Measurements from ENCODE around the gene ARHGAP26. TPM values are rescaled to one million over a fixed set of nuclear protein-coding genes. Genes with fewer than 3 reads are reported as not detected.

Gene ARHGAP26
- total RNA-seq, 1 experiment from 2014 or later = 5.9 TPM

DNA sequence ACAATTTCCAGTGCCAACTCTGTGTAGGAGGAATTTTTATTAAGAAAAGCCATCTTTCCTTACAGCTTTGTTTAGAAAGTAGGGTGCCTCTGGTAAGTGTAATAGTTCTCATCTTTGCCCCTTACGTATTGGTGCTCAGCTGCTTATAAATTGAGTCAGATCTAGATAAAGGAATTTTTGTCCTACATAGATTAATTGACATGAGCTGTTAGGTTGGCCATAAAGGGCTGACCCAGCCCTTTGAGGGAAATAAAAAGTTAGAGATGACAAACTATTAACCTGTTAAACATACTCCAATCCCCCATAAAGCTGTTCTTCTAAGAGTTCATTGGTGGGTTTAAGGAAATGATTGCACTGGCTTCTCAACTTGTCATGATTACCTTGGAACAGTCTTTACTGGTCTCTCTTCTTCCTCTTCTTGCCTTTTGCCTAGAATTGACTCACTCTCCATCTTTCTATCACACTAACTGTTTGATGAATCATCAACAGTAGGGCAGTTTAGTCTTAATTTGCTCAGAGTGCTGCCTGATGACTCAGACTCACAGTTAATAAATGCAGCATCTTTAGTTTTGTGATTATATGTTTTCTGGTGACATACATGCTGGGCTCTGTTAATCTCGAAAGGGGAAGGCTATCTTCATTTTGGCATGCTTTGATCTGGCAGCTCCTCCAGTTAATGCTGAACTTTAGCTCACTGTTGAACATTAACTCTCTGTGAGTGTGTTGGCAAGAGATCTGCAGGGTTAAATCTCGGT lies 51.7 kb downstream of the ARHGAP26 start:
- Histone ChIP-seq H3K27me3 (ENCODE audit: control insufficient read depth, insufficient read depth, low read length) (no peaks in the 10 kb centered on the region), H3K4me3 (ENCODE audit: insufficient read depth, low read depth, low read length) (no peak overlapping the region), H3K36me3 (replicated peaks; ENCODE audit: control insufficient read depth, insufficient read depth, low read length) (no peaks in the 10 kb centered on the region)
- DNase-seq = no peak

- DNase-seq = peak; percentile 39
- Histone ChIP-seq H3K4me3 (ENCODE audit: insufficient read depth, low read depth, low read length) (no peak overlapping the region), H3K36me3 (replicated peaks; ENCODE audit: control insufficient read depth, insufficient read depth, low read length) (no peaks in the 10 kb centered on the region), H3K27me3 (ENCODE audit: control insufficient read depth, insufficient read depth, low read length) (no peaks in the 10 kb centered on the region)
Measured at GRCh38 chr5:142823126-142823525, 52.9 kb downstream of the ARHGAP26 start.

GRCh38 chr5:142823806-142824205 lies 53.6 kb downstream of the ARHGAP26 start:
- Histone ChIP-seq H3K36me3 (replicated peaks; ENCODE audit: control insufficient read depth, insufficient read depth, low read length) (no peaks in the 10 kb centered on the region), H3K4me3 (ENCODE audit: insufficient read depth, low read depth, low read length) (no peak overlapping the region), H3K27me3 (ENCODE audit: control insufficient read depth, insufficient read depth, low read length) (no peaks in the 10 kb centered on the region)
- no peak for DNase-seq

- Histone ChIP-seq H3K36me3 (replicated peaks; ENCODE audit: control insufficient read depth, insufficient read depth, low read length) (no peaks in the 10 kb centered on the region), H3K4me3 (ENCODE audit: insufficient read depth, low read depth, low read length) (no peak overlapping the region), H3K27me3 (ENCODE audit: control insufficient read depth, insufficient read depth, low read length) (no peaks in the 10 kb centered on the region)
- DNase-seq = no peak
Measured at GRCh38 chr5:142824391-142824790, 54.2 kb downstream of the ARHGAP26 start.

DNA sequence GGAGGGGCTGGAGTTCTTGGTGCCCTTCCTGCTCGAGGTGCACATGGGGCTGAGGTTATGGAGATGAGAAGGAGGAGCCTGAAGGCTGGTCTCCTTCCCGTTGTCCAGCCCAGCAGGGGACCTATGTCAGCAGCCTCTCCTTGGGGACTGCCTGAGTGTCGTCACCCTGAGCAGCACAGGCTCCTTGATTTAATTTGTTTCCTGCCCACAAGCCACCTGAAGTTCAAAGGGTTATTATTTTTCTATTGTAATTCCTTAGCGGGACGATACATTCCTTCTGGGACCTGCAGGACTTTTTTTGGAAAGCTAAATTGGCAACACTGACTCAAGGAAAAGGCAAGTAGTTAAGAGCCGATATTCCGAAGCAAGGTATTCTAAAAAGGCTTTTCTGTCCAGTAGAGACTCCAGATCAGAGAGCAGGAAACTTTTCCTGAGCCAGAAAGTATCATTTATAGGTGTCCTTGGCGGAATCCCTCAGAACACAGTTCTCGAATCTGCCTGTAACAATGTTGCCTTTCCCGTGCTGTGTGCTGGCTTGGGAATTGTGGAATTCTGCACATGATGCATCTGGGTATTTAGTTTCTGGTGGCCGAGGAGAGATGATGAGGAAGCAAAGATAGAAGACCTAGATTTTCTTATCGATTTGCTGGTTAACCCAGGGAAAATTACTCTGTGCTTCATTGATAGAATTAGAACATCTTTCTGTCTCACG lies 55.4 kb downstream of the ARHGAP26 start:
- no peak for DNase-seq
- no peak overlapping the region for H3K4me3 ChIP-seq (ENCODE audit: insufficient read depth, low read depth, low read length)

GRCh38 chr5:142826093-142826492 lies 55.9 kb downstream of the ARHGAP26 start:
- DNase-seq = no peak
- no peak overlapping the region for H3K4me3 ChIP-seq (ENCODE audit: insufficient read depth, low read depth, low read length)
- no peaks in the 10 kb centered on the region for H3K36me3 ChIP-seq (replicated peaks; ENCODE audit: control insufficient read depth, insufficient read depth, low read length)
- H3K27me3 ChIP-seq (ENCODE audit: control insufficient read depth, insufficient read depth, low read length) = no peaks in the 10 kb centered on the region

More for the DNA sequence above, 55.4 kb downstream of the ARHGAP26 start:
- no peaks in the 10 kb centered on the region for H3K36me3 ChIP-seq (replicated peaks; ENCODE audit: control insufficient read depth, insufficient read depth, low read length)
- no peaks in the 10 kb centered on the region for H3K27me3 ChIP-seq (ENCODE audit: control insufficient read depth, insufficient read depth, low read length)

DNA sequence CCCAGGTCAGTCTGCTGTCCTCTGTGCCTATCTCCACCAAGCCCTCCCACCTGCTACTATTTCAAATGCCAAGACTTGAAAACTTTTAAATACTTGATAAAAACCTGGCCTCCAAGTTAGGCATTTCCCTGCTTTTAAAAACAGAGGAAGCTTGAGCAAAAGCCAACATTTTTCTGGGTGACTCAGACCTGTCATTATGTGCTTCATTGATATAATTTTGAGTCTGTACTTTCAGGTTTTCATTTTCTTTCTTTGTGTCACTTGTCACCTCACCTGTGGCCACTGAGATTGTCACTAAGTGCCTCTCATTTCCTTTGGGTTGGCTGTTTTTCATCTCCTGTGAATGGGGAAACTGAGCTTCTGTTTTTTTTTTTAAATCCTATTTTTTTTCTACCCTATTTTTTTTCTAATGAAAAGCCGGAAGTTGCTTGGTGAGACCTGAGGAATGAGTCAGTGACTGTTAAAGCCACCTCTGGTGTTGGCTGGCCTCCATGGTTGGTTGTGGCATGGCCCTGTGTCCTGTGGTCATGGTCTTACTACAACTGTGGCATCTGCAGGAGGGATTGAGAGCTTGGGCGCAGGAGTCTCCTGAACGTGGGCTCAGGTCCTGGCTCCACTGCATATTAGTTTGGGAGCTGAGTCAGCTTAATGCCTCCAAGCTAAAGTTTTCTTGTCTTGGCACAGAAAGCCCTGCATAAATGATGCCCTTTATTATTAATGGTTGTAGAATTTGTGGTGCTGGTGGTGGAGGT lies 56.7 kb downstream of the ARHGAP26 start:
- H3K27me3 ChIP-seq (ENCODE audit: control insufficient read depth, insufficient read depth, low read length) = no peaks in the 10 kb centered on the region
- H3K36me3 ChIP-seq (replicated peaks; ENCODE audit: control insufficient read depth, insufficient read depth, low read length) = no peaks in the 10 kb centered on the region
- H3K4me3 ChIP-seq (ENCODE audit: insufficient read depth, low read depth, low read length) = no peak overlapping the region
- DNase-seq = no peak

DNA sequence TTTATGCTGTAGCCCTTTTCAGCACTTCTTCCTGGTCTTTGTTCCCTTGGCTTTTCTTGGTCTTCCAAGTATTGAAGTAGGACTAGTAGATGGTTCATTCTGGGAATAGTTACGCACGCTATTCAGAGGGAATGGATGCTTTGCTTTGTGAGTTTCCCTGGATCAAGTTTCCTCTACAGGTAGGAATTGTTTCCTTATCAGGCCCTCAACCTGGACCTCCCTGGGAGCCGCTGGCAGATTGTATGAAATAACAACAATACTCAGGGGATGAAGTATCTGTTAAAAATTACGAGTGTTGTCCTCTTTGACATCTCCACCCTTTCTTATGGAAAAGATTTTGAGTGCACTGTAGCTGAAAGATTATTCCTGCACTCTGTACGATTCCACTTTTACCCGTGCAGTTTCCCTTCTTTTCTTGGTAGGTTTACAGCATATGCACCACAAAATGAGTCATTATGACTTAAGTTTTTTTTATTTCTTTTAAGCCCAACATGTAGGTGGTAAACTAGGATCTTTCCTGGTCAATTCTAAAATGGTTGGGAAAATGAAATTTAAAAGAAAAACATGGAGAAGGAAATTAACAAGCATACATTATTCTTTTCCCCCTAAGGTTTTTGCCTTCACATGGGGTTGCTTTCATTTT lies 57.9 kb downstream of the ARHGAP26 start:
- Histone ChIP-seq H3K27me3 (ENCODE audit: control insufficient read depth, insufficient read depth, low read length) (no peaks in the 10 kb centered on the region), H3K4me3 (ENCODE audit: insufficient read depth, low read depth, low read length) (no peak overlapping the region), H3K36me3 (replicated peaks; ENCODE audit: control insufficient read depth, insufficient read depth, low read length) (no peaks in the 10 kb centered on the region)
- no peak for DNase-seq

DNA sequence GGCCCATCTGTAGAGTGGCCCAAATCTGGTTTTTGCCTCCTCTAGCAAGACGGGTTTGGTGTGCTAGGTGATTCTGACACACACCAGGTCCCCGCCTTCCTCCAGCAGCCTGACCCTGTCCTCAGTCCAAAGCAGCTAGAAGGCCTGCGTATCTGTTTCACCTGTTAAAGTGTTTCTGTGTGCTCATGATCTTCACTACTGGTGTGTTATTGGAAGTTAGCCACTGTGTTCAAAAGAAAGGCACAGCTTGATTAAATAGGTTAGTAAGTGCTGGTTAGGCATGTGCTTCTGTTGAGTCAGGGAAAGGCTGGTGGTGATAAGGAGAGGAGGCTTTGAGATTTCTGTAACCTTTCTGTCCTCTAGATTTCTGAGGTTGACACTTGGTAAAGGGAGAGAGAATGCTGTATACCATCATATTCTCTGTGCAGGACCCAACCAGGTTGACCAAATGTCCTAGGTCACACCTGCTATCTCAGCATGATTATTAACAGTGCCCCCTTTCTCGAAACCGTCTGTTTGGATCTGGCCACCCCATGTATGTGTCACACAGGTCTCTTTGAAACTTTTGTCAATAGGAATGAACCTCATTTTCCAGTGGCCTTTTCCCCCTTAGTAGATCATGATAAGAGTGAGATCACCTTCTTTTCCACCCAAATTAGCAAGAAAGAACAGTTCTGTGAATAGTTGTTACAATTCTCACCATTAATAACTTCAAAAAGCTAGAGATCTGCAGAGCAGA lies 58.8 kb downstream of the ARHGAP26 start:
- DNase-seq = no peak
- Histone ChIP-seq H3K27me3 (ENCODE audit: control insufficient read depth, insufficient read depth, low read length) (no peaks in the 10 kb centered on the region), H3K36me3 (replicated peaks; ENCODE audit: control insufficient read depth, insufficient read depth, low read length) (no peaks in the 10 kb centered on the region), H3K4me3 (ENCODE audit: insufficient read depth, low read depth, low read length) (no peak overlapping the region)

DNA sequence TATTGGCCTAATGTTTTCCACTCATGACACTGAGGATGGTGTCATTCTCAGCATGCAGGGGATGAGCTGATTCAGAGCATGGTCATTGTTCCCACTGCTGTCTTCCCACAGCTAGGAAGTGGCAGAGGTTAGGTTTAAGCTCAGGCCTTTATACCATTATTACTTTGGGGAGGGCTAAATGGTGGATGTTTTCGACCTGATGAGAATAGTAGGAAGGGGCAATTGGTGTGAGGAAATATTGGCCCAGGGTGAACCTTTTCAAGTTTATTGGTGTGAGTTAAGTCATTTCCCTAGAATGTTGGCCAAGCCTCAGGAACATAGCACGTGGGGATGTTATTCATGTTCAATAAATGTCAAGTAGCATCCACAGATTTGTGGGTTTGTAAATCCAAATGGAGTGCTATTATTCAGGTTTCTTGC lies 59.6 kb downstream of the ARHGAP26 start:
- Histone ChIP-seq H3K27me3 (ENCODE audit: control insufficient read depth, insufficient read depth, low read length) (no peaks in the 10 kb centered on the region), H3K36me3 (replicated peaks; ENCODE audit: control insufficient read depth, insufficient read depth, low read length) (no peaks in the 10 kb centered on the region), H3K4me3 (ENCODE audit: insufficient read depth, low read depth, low read length) (no peak overlapping the region)
- DNase-seq = no peak

DNA sequence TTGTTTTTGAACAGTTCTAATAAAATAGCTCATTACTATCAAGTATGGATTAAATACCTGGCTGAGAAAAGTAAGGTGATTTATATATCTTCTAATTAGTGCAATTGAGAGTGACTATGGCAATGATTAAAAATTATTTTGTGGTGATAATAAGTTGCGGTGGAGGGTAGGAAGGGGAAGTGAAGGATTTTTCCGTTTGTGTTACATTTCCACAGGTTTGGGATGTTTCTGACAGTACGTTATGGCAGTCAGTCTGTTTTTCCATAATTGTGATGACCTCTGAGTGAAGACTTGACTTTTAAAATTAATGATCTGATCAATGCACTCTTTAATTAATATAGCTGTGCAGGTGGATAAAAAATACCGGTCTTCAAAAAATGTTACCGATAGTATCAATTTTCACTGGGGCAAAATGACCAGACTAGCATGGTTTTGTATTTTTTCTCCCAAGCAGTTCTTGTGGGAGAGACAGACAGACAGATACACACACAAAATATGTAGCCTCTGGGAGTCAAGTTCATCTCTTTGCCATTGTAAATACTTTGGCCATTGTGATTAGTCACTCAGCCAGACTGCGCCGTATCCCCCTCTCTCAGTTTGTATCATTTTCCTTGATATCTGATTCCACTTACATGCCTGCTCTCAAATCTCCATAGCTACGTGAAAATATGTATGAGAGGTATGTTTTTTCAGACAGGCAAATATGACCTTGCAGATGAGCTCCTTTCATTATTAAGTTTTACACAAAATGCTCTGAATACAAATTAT lies 60.2 kb downstream of the ARHGAP26 start:
- no peak overlapping the region for H3K4me3 ChIP-seq (ENCODE audit: insufficient read depth, low read depth, low read length)
- H3K36me3 ChIP-seq (replicated peaks; ENCODE audit: control insufficient read depth, insufficient read depth, low read length) = no peaks in the 10 kb centered on the region
- no peaks in the 10 kb centered on the region for H3K27me3 ChIP-seq (ENCODE audit: control insufficient read depth, insufficient read depth, low read length)
- no peak for DNase-seq

DNA sequence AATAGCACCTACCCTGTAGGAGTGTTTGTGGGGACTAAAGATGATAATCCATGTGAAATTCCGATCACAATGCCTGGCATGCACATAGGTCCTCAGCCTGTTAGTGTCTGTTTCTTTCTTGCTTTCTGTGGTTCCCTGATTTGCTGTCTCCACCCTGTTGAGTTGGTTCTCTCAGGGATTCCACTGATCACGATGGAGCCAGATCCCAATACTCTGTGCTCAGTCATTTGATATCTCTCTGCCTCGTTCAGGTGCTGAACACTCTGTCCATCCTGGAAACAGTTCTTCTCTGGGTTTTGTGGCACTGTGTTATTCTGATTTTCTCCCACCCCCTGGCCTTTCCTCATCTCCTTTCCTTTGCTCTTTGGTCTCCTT lies 60.8 kb downstream of the ARHGAP26 start:
- H3K4me3 ChIP-seq (ENCODE audit: insufficient read depth, low read depth, low read length) = no peak overlapping the region

GRCh38 chr5:142832263-142832662 lies 62.1 kb downstream of the ARHGAP26 start:
- DNase-seq = no peak
- H3K4me3 ChIP-seq (ENCODE audit: insufficient read depth, low read depth, low read length) = no peak overlapping the region
- H3K36me3 ChIP-seq (replicated peaks; ENCODE audit: control insufficient read depth, insufficient read depth, low read length) = no peaks in the 10 kb centered on the region
- H3K27me3 ChIP-seq (ENCODE audit: control insufficient read depth, insufficient read depth, low read length) = no peaks in the 10 kb centered on the region

More for the DNA sequence above, 60.8 kb downstream of the ARHGAP26 start:
- Histone ChIP-seq H3K36me3 (replicated peaks; ENCODE audit: control insufficient read depth, insufficient read depth, low read length) (no peaks in the 10 kb centered on the region), H3K27me3 (ENCODE audit: control insufficient read depth, insufficient read depth, low read length) (no peaks in the 10 kb centered on the region)
- DNase-seq = no peak

Data from H7 (cell line).